ENCODE data around the gene MKRN2OS. TPM values are rescaled to one million over a fixed set of nuclear protein-coding genes. Genes with fewer than 3 reads are reported as not detected.

MKRN2OS gene
- total RNA-seq, 1 experiment from 2014 or later, result not detected

DNA sequence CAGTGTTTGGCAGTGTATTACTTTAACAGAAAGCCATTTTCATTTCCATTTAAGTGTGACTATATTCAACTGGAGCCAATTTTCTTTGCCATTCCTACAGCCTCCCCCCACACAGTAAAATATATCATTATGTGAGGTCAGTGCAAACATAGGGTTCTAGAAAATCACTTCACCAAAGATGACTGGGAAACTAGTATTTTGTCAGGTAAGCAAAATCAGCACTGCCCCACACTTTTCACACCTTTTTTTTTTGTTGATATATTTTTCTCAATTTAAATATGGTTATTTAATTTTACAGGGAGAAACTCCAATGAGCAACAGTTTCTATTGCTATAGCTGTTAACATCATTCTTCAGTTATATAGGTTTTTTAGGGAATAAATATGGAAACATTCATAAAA, 29.7 kb downstream of the MKRN2OS start:
- Histone ChIP-seq H3K27me3 (ENCODE audit: insufficient read depth, low read length) (no peaks in the 10 kb centered on the region), H3K9me2 (ENCODE audit: insufficient read depth) (no peaks in the 10 kb centered on the region), H3K4me3 (replicated peaks in 1 of 2; ENCODE audit: low read depth in 1 of 2, low read length in 2 of 2) (no peak overlapping the region), H3K4me2 (ENCODE audit: low read length) (no peak overlapping the region), H3K27ac (ENCODE audit: low read depth, low read length) (no peak overlapping the region), H3K9ac (ENCODE audit: low read length) (no peak overlapping the region), H3K9me3 (ENCODE audit: control insufficient read depth in 1 of 2, insufficient read depth in 1 of 2, low read depth in 1 of 2, low read length in 2 of 2) (no peaks in the 10 kb centered on the region), H4K20me1 (ENCODE audit: insufficient read depth) (no peaks in the 10 kb centered on the region), H3K79me2 (ENCODE audit: insufficient read depth, low read length) (peaks cover 5% of the 10 kb centered on the region; the same call in 1 of the 2 replicates), H2AFZ (ENCODE audit: low read depth, low read length, poor library complexity, severe bottlenecking) (no peak overlapping the region), H3K36me3 (ENCODE audit: control insufficient read depth in 1 of 2, insufficient read depth in 2 of 2, low read length in 2 of 2) (peaks cover 13 to 20% of the 10 kb centered on the region in 2 experiments; a peak in 3 of 4 replicates), H3K4me1 (ENCODE audit: control insufficient read depth in 1 of 2, insufficient read depth in 2 of 2, low read length in 2 of 2) (no peaks in the 10 kb centered on the region)
- ATAC-seq (no peak), DNase-seq (ENCODE audit: low read depth, low spot score) (no peak)
- POLR2A ChIA-PET, result no interaction called here
- no TSS peak for BruUV-seq (replicated peaks)
- CTCF ChIA-PET, result no interaction called here
- RAD21 ChIA-PET (ENCODE audit: low non-redundant PET in 1 of 2, low total read pairs in 2 of 2, uncharacterized antibody in 2 of 2, unreplicated experiment in 2 of 2), result no interaction called here
- TF ChIP-seq, protein P1, sequence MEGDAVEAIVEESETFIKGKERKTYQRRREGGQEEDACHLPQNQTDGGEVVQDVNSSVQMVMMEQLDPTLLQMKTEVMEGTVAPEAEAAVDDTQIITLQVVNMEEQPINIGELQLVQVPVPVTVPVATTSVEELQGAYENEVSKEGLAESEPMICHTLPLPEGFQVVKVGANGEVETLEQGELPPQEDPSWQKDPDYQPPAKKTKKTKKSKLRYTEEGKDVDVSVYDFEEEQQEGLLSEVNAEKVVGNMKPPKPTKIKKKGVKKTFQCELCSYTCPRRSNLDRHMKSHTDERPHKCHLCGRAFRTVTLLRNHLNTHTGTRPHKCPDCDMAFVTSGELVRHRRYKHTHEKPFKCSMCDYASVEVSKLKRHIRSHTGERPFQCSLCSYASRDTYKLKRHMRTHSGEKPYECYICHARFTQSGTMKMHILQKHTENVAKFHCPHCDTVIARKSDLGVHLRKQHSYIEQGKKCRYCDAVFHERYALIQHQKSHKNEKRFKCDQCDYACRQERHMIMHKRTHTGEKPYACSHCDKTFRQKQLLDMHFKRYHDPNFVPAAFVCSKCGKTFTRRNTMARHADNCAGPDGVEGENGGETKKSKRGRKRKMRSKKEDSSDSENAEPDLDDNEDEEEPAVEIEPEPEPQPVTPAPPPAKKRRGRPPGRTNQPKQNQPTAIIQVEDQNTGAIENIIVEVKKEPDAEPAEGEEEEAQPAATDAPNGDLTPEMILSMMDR (IDR thresholded peaks at IDR 0.05 in 2 of 3, conservative IDR thresholded peaks at IDR 0.05 in 1 of 3; ENCODE audit: borderline replicate concordance in 1 of 3, insufficient read depth in 1 of 3, low read depth in 2 of 3, low read length in 2 of 3), result no peak
- intact Hi-C loops (cut with micrococcal nuclease), result no loop called here

DNA sequence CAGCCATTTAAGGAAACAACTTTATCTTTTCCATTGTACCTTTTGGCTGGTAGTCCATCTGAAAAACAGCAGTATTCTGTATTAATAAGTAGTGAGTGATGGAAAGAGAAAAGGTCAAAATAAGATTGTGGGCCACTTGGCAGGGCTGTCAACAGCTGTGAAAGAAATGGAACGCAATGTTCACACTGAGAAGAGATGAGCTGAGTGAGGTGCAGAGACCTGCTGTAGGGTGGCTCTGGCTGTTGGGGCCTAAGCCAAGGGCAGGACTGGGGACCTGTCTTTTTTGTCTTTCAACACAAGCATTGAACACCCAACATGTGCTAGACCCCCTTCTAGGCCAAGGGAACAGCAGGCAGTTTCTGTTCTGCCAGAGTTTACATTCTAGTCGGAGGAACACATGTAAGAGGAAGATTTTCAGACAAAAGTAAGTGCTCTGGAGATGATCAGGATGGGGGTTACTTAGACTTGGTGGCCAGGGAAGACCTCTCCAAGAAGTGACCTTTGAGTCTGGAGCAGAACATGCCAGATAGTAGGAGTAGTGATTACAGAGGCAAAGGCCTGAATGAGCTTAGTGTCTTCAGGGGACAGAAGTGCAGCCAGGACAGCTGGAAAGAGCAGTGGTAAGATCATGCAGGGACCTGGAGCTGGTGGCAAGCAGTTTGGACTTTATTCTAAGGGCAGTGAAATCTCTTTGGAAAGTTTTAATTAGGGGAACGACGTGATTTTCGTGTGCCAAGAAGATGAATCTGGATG, 31.4 kb downstream of the MKRN2OS start:
- ATAC-seq, result no peak
- POLR2A ChIA-PET, result no interaction called here
- no peak overlapping the region for H2AFZ ChIP-seq (ENCODE audit: low read depth, low read length, poor library complexity, severe bottlenecking)
- no peaks in the 10 kb centered on the region for H3K9me2 ChIP-seq (ENCODE audit: insufficient read depth)
- peaks cover 8% of the 10 kb centered on the region; the same call in 1 of the 2 replicates for H3K79me2 ChIP-seq (ENCODE audit: insufficient read depth, low read length)
- H3K36me3 ChIP-seq (ENCODE audit: control insufficient read depth in 1 of 2, insufficient read depth in 2 of 2, low read length in 2 of 2), result peaks cover 12 to 34% of the 10 kb centered on the region in 2 experiments; a peak in 3 of 4 replicates
- H3K4me3 ChIP-seq (replicated peaks in 1 of 2; ENCODE audit: low read depth in 1 of 2, low read length in 2 of 2), result no peak overlapping the region
- DNase-seq (ENCODE audit: low read depth, low spot score), result no peak
- no peak overlapping the region for H3K4me2 ChIP-seq (ENCODE audit: low read length)
- H3K9ac ChIP-seq (ENCODE audit: low read length), result no peak overlapping the region
- H3K27ac ChIP-seq (ENCODE audit: low read depth, low read length), result no peak overlapping the region
- H4K20me1 ChIP-seq (ENCODE audit: insufficient read depth), result no peaks in the 10 kb centered on the region
- CTCF ChIA-PET, result no interaction called here
- no peaks in the 10 kb centered on the region for H3K27me3 ChIP-seq (ENCODE audit: insufficient read depth, low read length)
- RAD21 ChIA-PET (ENCODE audit: low non-redundant PET in 1 of 2, low total read pairs in 2 of 2, uncharacterized antibody in 2 of 2, unreplicated experiment in 2 of 2), result no interaction called here
- H3K4me1 ChIP-seq (ENCODE audit: control insufficient read depth in 1 of 2, insufficient read depth in 2 of 2, low read length in 2 of 2), result no peaks in the 10 kb centered on the region
- no TSS peak for BruUV-seq (replicated peaks)
- intact Hi-C loops (cut with micrococcal nuclease), result no loop called here
- H3K9me3 ChIP-seq (ENCODE audit: control insufficient read depth in 1 of 2, insufficient read depth in 1 of 2, low read depth in 1 of 2, low read length in 2 of 2), result no peaks in the 10 kb centered on the region
- TF ChIP-seq MAX (IDR thresholded peaks at IDR 0.05) (no peak), POLR2A (IDR thresholded peaks at IDR 0.05; ENCODE audit: borderline replicate concordance, extremely low read depth, insufficient read depth, insufficient read length) (no peak), CBX3 (IDR thresholded peaks at IDR 0.05; ENCODE audit: low read depth) (no peak), EZH2phosphoT487 (IDR thresholded peaks at IDR 0.05; ENCODE audit: borderline replicate concordance) (no peak), EZH2 (IDR thresholded peaks at IDR 0.05) (no peak), FOSL1 (IDR thresholded peaks at IDR 0.05; ENCODE audit: low read depth) (no peak), JUND (IDR thresholded peaks at IDR 0.05) (no peak), REST (IDR thresholded peaks at IDR 0.05; ENCODE audit: low read depth) (no peak), SP1 (IDR thresholded peaks at IDR 0.05; ENCODE audit: low read depth) (no peak), ZNF274 (IDR thresholded peaks at IDR 0.05; ENCODE audit: low read depth, low read length) (no peak)
- TF ChIP-seq, protein P1 (IDR thresholded peaks at IDR 0.05 in 2 of 3, conservative IDR thresholded peaks at IDR 0.05 in 1 of 3; ENCODE audit: borderline replicate concordance in 1 of 3, insufficient read depth in 1 of 3, low read depth in 2 of 3, low read length in 2 of 3), result no peak
